NB4 (cell line): ENCODE data around the gene UBR1.

Experiments
- DNase-seq: peaks from one replicate; pipeline ENCODE4 v3.0.0; 2010; ENCODE audit warnings: low read depth
- H3K4me3 ChIP-seq: one replicate; pipeline ENCODE4 v1.5.1; 2011; ENCODE audit warnings: mild to moderate bottlenecking, low read depth, low read length, moderate library complexity
- CTCF ChIP-seq: IDR thresholded peaks from one replicate; pipeline ENCODE4 v1.5.1; 2012; ENCODE audit warnings: low read depth, low read length
- MYC ChIP-seq: IDR thresholded peaks from 2 replicates; pipeline ENCODE4 v1.6.1; 2011; ENCODE audit warnings: low read depth, low read length
- POLR2A ChIP-seq: IDR thresholded peaks from 2 replicates; pipeline ENCODE4 v1.6.1; 2011; ENCODE audit warnings: mild to moderate bottlenecking; ENCODE audit not compliant: insufficient read length; ENCODE audit errors: extremely low read depth
- TF ChIP-seq, protein P1 (sequence below): IDR thresholded peaks from 2 replicates; pipeline ENCODE4 v1.6.1; 2011; ENCODE audit warnings: low read depth, low read length

Gene UBR1

DNA sequence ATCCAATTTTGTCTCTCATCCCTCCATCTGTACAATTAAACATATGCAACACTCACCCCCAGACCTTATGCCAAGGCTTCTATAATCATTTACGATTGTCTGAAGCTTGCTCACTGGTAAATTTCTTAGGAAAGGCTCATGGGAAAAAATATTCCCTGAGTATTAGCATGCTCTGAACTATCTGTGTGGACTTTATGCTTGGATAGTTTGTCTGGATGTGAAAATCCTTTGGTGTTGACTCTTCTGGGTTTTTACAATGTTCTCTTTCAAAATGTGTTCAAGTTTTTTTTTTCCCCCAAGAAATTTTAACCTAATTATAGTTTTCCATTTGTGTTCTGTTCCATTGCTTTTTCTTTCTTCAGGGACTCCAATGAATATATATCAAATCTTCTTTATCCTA, 165.3 kb downstream of the UBR1 start:
- H3K4me3 ChIP-seq: no peak overlapping the region

DNA sequence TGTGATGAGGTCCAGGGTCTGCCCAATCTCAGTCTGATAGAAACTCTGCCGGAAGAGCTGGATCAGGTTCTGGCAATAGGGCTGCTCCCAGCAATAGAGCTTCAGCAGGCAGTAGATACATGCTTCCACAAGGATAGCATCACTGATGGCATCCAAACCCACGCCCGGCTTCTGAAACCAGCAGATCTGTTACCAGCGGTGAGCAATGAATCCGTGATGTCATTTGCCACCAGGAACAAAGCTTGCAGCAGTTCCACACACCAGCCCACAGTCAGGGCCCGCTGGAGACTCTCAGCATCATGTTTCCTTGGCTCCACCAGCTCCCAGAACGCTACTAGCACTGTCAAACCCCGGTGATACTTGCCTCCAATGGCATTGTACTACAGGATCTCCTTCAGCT, 166.0 kb downstream of the UBR1 start:
- no peak for DNase-seq
- no peak overlapping the region for H3K4me3 ChIP-seq
- TF ChIP-seq CTCF (no peak), POLR2A (no peak), MYC (no peak)
- TF ChIP-seq, protein P1, sequence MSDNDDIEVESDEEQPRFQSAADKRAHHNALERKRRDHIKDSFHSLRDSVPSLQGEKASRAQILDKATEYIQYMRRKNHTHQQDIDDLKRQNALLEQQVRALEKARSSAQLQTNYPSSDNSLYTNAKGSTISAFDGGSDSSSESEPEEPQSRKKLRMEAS: no peak

More for the DNA sequence above, 165.3 kb downstream of the UBR1 start:
- TF ChIP-seq, protein P1: no peak
- TF ChIP-seq MYC (no peak), CTCF (no peak), POLR2A (no peak)
- DNase-seq: no peak

DNA sequence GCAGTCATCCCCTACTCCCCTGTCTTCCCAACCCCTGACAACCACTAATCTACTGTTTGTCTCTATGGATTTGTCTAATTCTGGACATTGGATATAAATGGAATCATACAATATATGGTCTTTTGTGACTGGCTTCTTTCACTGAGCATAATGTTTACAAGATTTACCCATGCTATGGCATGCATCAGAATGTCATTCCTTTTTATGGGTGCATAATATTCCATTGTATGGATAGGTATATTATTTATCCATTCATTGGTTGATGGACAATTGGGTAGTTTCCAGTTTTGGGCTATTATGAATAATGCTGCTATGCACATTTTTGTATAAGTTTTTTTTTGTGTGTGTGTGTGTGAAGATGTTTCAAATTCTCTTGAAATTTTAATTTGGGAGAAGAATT, 168.7 kb downstream of the UBR1 start:
- TF ChIP-seq, protein P1: no peak
- no peak for TF ChIP-seq MYC
- no peak for TF ChIP-seq CTCF
- no peak for TF ChIP-seq POLR2A
- no peak overlapping the region for H3K4me3 ChIP-seq
- DNase-seq: no peak

GRCh38 chr15:42933886-42934667, 171.8 kb downstream of the UBR1 start:
- H3K4me3 ChIP-seq: no peak overlapping the region
- TF ChIP-seq, protein P1: no peak
- TF ChIP-seq MYC: no peak
- TF ChIP-seq CTCF: no peak
- no peak for TF ChIP-seq POLR2A
- DNase-seq: peak; percentile 53

DNA sequence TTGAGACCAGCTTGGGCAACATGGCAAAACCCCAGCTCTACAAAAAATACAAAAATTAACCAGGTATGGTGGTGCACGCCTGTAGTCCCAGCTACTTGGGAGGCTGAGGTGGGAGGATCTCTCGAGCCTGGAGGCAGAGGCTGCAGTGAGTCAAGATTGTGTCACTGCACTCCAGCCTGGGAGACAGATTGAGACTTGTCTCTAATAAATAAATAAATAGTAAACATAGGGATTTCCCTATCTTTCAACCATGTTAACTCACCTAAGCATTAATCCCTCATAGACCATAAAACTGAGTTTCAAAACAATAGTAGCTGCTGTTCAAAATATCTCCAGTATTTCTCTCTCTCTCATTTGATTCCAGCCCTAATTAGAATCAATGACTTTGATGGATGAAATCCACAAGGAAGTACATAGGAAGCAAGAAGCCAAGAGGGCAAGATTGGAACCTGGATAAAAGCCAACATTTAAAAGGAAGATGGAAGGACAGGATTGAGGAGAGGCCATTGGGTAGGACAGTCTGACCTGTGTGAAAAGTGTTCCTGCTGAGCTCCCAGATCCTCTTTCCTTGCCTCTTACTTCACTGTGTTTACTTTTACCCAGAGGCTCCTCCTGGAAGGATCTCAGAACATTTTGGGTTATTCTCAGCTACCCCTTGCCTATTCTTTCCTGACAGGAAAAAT, 172.9 kb downstream of the UBR1 start:
- H3K4me3 ChIP-seq: no peak overlapping the region
- no peak for DNase-seq
- TF ChIP-seq CTCF (no peak), MYC (no peak), POLR2A (no peak)
- TF ChIP-seq, protein P1: no peak
